ENCODE measurements around the gene ZRANB1. TPM values are rescaled to one million over a fixed set of nuclear protein-coding genes. Genes with fewer than 3 reads are reported as not detected.

Gene ZRANB1
- total and polyA plus RNA-seq, 2 experiments from 2014 or later = 6.6 to 21.9 TPM

DNA sequence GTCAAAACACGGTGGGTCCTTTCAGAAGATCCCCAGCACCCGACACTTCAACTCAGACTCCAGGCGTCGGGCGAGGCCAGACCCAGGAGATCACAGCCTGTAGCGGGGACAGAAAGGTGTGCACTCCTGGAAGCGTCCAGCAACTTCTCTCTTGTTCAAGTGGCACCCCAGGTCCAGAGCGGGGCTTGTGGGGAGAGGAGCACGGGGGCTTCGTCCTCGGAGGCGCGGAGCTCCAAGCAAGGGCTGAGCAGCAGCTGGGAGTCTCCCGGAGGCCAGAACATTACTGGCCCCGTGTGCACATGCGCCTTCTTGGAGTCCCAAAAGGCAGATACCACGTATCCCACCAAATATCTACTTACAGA, 54.9 kb downstream of the ZRANB1 start:
- Histone ChIP-seq H3K9ac (no peak overlapping the region), H3K27ac (no peak overlapping the region), H3K4me2 (ENCODE audit: unreplicated experiment) (no peak overlapping the region), H3K79me2 (ENCODE audit: insufficient read depth) (peaks cover 25% of the 10 kb centered on the region; the same call in 1 of the 2 replicates), H3K9me2 (ENCODE audit: insufficient read depth) (no peaks in the 10 kb centered on the region), H3K36me3 (ENCODE audit: low read depth) (peaks cover 25% of the 10 kb centered on the region), H3K27me3 (replicated peaks; ENCODE audit: insufficient read depth) (no peaks in the 10 kb centered on the region), H3K9me3 (ENCODE audit: low read depth) (no peaks in the 10 kb centered on the region), H4K20me1 (ENCODE audit: insufficient read depth) (no peaks in the 10 kb centered on the region), H3K4me1 (ENCODE audit: insufficient read depth) (peaks cover 8% of the 10 kb centered on the region), H2AFZ (no peak overlapping the region), H3K4me3 (no peak overlapping the region), H3F3A (ENCODE audit: insufficient read depth) (peaks cover 25% of the 10 kb centered on the region)
- in situ Hi-C loops (cut with MboI) = no loop called here
- no peak for DNase-seq
- no peak for TF ChIP-seq EZH2 (IDR thresholded peaks at IDR 0.05; ENCODE audit: insufficient read depth, poor library complexity, severe bottlenecking)
- TF ChIP-seq EZH2phosphoT487 (IDR thresholded peaks at IDR 0.05; ENCODE audit: insufficient read depth, low read depth) = no peak
- WGBS, 2 experiments (ENCODE audit: low coverage in 1 of 2, low lambda C conversion rate in 2 of 2, missing lambda C conversion rate in 2 of 2) = 88% methylated on average over 16 to 17 of the region's 17 CpGs

GRCh38 chr10:124997306-124997705, 55.4 kb downstream of the ZRANB1 start:
- DNase-seq = no peak
- peaks cover 8% of the 10 kb centered on the region for H3K4me1 ChIP-seq (ENCODE audit: insufficient read depth)
- no peaks in the 10 kb centered on the region for H3K9me3 ChIP-seq (ENCODE audit: low read depth)
- no peak overlapping the region for H3K27ac ChIP-seq
- WGBS, 2 experiments (ENCODE audit: low coverage in 1 of 2, low lambda C conversion rate in 2 of 2, missing lambda C conversion rate in 2 of 2) = 94 to 95% methylated on average over 11 of the region's 11 CpGs
- H3K4me2 ChIP-seq (ENCODE audit: unreplicated experiment) = no peak overlapping the region
- H3K9ac ChIP-seq = no peak overlapping the region
- H2AFZ ChIP-seq = no peak overlapping the region
- peaks cover 25% of the 10 kb centered on the region; the same call in 1 of the 2 replicates for H3K79me2 ChIP-seq (ENCODE audit: insufficient read depth)
- H3K4me3 ChIP-seq = no peak overlapping the region
- H3K36me3 ChIP-seq (ENCODE audit: low read depth) = peaks cover 23% of the 10 kb centered on the region; the same call in 1 of the 2 replicates
- H3K9me2 ChIP-seq (ENCODE audit: insufficient read depth) = no peaks in the 10 kb centered on the region
- TF ChIP-seq EZH2 (IDR thresholded peaks at IDR 0.05; ENCODE audit: insufficient read depth, poor library complexity, severe bottlenecking) (no peak), EZH2phosphoT487 (IDR thresholded peaks at IDR 0.05; ENCODE audit: insufficient read depth, low read depth) (no peak)
- peaks cover 21% of the 10 kb centered on the region for H3F3A ChIP-seq (ENCODE audit: insufficient read depth)
- no peaks in the 10 kb centered on the region for H3K27me3 ChIP-seq (replicated peaks; ENCODE audit: insufficient read depth)
- in situ Hi-C loops (cut with MboI) = no loop called here
- H4K20me1 ChIP-seq (ENCODE audit: insufficient read depth) = no peaks in the 10 kb centered on the region

DNA sequence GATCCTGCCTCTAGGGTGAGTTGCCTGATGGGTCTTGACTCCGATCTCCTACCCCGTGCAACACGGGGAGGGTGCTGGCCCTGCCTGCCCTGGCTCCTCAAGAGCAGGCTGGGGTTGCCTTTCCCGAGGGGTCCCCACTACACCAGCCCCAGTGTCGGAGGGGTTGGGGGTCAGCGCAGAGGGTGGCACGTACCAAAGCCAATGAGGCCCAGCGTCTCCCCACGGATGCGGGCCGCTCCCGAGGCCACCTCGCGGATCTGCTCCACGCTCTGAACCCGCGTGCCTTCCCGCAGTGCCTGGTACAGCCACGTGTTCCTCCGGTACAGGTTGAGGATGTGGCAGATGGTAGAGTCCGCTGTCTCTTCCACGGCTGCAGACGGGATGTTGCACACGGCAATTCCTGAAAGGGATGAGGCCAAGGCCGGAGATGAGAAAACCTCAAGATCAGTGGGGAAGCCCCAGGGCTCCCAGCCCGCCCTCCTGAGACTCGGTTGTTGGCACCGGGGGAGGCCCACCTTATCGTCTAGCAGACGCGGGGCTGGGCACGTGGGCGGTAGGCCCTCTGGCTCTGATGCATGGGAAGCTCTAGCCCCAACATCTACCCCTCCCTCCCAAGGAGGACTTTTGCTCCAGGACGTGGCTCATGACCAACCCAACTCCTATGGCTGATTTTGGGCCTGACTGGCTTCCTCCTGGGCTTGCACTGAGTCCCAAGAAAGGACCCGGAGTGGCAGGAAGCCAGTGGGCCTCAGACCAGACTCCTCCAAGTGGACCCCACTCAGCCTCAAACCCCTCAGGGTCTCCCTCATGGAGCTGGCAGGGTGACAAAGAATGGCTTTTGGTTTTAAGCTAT, 56.1 kb downstream of the ZRANB1 start:
- Histone ChIP-seq H4K20me1 (ENCODE audit: insufficient read depth) (no peaks in the 10 kb centered on the region), H3K79me2 (ENCODE audit: insufficient read depth) (peaks cover 32% of the 10 kb centered on the region), H3K9me3 (ENCODE audit: low read depth) (no peaks in the 10 kb centered on the region), H3K9me2 (ENCODE audit: insufficient read depth) (no peaks in the 10 kb centered on the region), H3K27ac (peak overlapping the region; percentile 71; the same call in 1 of the 2 replicates), H3K4me2 (ENCODE audit: unreplicated experiment) (no peak overlapping the region), H3K9ac (no peak overlapping the region), H3K27me3 (replicated peaks; ENCODE audit: insufficient read depth) (no peaks in the 10 kb centered on the region), H2AFZ (no peak overlapping the region), H3K4me3 (no peak overlapping the region), H3K4me1 (ENCODE audit: insufficient read depth) (peaks cover 8% of the 10 kb centered on the region), H3K36me3 (ENCODE audit: low read depth) (peaks cover 19% of the 10 kb centered on the region; the same call in 1 of the 2 replicates), H3F3A (ENCODE audit: insufficient read depth) (peaks cover 17% of the 10 kb centered on the region)
- no peak for DNase-seq
- 88 to 94% methylated on average over 35 of the region's 35 CpGs for WGBS, 2 experiments (ENCODE audit: low coverage in 1 of 2, low lambda C conversion rate in 2 of 2, missing lambda C conversion rate in 2 of 2)
- in situ Hi-C loops (cut with MboI) = no loop called here
- no peak for TF ChIP-seq EZH2 (IDR thresholded peaks at IDR 0.05; ENCODE audit: insufficient read depth, poor library complexity, severe bottlenecking)
- TF ChIP-seq EZH2phosphoT487 (IDR thresholded peaks at IDR 0.05; ENCODE audit: insufficient read depth, low read depth) = no peak

DNA sequence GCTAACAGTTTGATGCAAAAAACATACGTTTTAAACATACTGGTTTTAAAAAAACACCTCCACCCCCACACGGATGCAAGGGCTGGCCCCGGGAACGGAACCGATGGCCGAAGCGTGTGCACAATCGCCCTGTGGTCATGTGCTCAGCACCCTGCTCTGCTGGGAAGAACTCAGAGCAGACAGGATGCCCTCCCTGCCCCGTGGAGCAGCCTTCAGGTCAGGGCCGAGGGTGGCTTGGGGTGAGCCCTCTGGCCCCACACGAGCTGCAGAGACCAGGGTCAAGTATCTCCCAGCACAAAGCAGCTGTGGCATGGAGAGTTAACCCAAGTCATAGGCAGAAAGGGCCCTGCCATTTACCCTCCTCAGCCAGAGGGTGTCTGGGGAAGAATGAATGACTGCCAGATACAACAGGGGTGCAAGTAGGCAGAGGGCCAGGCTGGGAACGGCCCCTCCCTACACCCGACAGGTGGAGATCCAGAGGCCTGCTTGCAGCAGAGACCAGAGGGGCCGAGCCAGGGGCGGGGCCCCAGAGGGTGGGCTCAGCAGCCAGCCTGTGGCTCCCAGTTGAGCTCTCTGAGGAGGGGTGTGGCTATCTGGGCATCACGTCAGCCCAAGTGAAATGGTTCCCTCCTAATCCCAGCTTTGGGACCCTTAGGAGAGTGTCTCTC, 56.8 kb downstream of the ZRANB1 start:
- Histone ChIP-seq H4K20me1 (ENCODE audit: insufficient read depth) (no peaks in the 10 kb centered on the region), H3F3A (ENCODE audit: insufficient read depth) (peaks cover 10% of the 10 kb centered on the region), H3K36me3 (ENCODE audit: low read depth) (peaks cover 13% of the 10 kb centered on the region; the same call in 1 of the 2 replicates), H3K27ac (peak overlapping the region; percentile 71), H3K4me2 (ENCODE audit: unreplicated experiment) (no peak overlapping the region), H3K27me3 (replicated peaks; ENCODE audit: insufficient read depth) (no peaks in the 10 kb centered on the region), H3K9me2 (ENCODE audit: insufficient read depth) (no peaks in the 10 kb centered on the region), H3K4me1 (ENCODE audit: insufficient read depth) (peaks cover 8% of the 10 kb centered on the region), H3K9ac (peak overlapping the region; percentile 47), H2AFZ (no peak overlapping the region), H3K9me3 (ENCODE audit: low read depth) (no peaks in the 10 kb centered on the region), H3K4me3 (no peak overlapping the region), H3K79me2 (ENCODE audit: insufficient read depth) (peaks cover 36% of the 10 kb centered on the region)
- TF ChIP-seq EZH2 (IDR thresholded peaks at IDR 0.05; ENCODE audit: insufficient read depth, poor library complexity, severe bottlenecking) (no peak), EZH2phosphoT487 (IDR thresholded peaks at IDR 0.05; ENCODE audit: insufficient read depth, low read depth) (no peak)
- WGBS, 2 experiments (ENCODE audit: low coverage in 1 of 2, low lambda C conversion rate in 2 of 2, missing lambda C conversion rate in 2 of 2) = 85 to 88% methylated on average over 16 of the region's 16 CpGs
- in situ Hi-C loops (cut with MboI) = no loop called here
- DNase-seq = no peak

Data from GM23248 (cell line).